Midbrain (tissue), 1 donor: ENCODE data around the gene KCNE4.

Experiments used
- DNase-seq: peaks from one replicate; lab custom pipeline; 2025; lab: John Stamatoyannopoulos, UW

Gene KCNE4

GRCh38 chr2:223088866-223089265 is 36.9 kb downstream of the KCNE4 start:
- DNase-seq = no peak

DNA sequence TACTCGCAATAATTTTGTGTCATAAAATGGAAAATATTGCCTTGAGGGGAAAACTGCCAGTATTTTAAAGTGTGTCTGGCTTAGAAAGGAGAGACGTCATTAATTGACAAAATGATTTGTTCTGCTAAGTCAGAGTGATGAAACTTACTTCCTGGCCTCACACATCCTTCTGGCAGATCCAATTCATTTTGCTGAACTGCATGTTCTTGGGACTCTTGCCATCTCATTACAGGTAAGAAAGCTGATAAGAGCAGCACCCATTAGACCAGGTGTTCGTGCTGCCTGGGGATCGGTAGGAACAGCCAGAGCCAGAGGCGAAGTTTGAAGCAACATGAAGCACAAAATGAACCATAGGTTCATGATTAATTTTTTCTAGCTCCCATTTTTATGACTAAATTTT is 38.0 kb downstream of the KCNE4 start:
- no peak for DNase-seq

GRCh38 chr2:223090540-223091235 is 38.7 kb downstream of the KCNE4 start:
- no peak for DNase-seq

GRCh38 chr2:223092667-223093066 is 40.7 kb downstream of the KCNE4 start:
- DNase-seq = no peak

DNA sequence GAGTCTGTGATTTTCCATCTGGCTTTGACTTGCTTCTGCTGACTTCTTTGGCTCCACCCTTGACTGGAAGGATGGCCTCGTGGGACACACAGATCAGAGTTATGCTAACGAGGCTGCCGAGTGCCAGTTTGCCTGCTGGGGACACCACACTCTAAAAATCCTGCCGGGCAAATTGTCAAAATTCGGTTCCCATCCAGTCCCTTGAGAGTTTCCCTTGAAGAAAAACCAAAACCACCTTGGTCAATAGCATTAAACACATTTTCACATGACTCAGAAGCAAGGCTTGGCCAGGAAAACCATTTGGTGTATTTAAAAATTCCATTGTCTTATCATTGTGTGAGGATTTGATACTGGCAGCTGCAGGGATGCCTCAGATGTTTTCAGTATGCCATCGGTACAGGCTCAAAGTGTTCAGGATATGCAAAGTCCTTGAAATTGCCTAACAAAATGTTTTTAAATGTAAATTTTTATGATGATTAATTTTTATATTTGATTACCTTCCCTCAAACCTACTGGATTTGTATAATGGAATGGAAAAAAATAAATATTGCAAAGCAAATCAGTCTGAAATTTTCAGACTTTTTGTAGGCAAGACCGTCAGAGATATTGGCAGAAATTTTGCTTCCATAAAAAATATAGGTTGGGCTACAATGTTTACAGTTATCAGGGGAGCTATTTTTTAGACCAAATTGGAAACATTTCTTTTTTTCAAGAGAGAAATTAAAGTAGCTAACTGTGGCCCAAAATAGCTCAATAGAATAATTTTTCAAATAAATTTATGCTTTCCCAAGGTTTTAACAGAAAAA is 41.6 kb downstream of the KCNE4 start:
- no peak for DNase-seq

DNA sequence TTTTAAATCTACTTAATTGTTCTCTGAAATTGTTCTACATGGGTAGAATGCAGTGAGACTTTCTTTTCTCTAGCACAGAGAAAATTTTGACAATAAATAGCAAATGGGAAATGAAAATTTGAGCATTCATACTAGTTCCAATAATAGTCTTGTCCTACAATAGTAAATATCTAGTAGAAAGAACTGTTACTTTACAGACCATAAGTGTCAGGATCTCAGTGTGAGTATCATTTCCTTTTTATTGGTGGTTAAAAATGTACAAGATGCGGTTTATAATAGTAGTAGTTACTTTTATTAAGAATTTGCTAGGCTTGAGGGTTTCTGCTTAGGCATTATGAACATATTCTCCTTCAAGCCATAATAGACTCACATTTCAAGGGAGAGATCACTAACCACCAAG is 43.2 kb downstream of the KCNE4 start:
- DNase-seq = no peak

DNA sequence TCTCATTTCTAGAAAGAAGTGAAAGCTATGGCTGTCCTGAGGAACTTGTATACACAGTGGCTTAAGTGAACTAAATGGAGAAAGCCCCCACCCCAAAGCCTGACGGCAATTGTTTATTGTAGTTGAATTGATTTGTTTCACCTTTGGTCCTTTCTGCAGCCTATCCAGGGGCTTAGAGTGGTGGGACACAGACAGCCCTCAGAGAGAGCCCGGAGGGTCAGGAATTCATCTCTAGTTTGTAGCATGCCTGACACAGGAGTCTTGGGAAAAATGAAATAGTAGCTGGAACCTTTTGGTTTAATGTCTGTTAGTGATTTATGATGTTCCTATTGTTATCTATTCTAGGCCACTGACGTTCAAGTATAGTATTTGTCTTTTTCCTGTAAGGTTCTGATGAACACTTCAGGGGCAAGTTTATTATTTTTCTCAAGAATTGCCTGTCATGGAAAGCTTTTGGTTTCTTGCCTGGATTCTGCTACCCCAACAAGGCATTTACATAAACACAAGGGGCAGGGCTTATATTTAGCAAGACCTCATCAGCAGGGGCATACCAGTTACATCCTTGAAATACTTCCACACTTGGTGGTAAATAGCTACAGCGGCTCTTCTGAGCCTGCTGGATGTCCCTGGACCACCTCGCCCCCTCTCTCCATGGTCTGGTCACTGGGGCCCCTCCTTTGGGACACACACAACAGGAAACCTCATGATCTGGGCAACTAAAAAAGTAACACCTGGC is 44.4 kb downstream of the KCNE4 start:
- no peak for DNase-seq

DNA sequence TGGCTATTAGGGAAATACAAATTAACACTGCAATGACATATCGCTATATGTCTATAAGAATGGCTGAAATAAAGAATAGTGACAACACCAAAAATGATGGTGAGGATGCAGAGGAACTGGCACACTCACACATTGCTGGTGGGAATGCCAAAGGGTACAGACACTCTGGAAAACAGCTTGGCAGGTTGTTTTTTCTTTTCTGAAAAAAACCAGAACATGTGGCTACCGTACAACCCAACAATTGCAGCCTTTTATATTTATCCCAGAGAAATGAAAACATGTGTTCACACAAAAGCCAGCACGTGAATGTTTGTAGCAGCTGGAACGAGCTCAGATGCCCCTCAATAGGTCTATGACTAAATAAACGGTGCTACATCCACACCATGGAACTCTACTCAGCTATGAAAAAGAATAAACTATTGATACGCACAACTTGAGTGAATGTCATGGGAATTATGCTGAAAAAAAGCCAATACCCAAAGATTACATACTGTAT is 45.9 kb downstream of the KCNE4 start:
- DNase-seq = no peak

DNA sequence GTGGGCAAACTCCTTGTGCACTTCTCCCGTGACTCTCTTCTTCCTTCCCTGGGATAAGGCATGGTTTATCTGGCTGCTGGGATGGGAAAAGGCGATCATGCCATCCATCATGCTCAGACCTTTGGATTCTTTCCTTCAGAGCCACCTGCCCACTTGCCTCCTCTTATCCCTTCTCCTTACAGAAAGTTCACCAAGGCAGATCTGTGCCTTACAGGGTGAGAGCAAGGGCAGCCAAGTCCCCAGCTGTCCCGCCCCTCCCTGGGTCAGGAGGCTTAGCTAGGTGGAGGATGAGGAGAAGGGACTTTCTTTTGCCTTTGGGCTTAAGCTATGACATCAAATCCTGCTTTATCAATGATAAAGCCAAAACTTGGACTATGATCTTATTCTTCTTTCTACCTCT is 47.6 kb downstream of the KCNE4 start:
- no peak for DNase-seq

- no peak for DNase-seq
Measured at GRCh38 chr2:223100061-223100511, 48.1 kb downstream of the KCNE4 start.

DNA sequence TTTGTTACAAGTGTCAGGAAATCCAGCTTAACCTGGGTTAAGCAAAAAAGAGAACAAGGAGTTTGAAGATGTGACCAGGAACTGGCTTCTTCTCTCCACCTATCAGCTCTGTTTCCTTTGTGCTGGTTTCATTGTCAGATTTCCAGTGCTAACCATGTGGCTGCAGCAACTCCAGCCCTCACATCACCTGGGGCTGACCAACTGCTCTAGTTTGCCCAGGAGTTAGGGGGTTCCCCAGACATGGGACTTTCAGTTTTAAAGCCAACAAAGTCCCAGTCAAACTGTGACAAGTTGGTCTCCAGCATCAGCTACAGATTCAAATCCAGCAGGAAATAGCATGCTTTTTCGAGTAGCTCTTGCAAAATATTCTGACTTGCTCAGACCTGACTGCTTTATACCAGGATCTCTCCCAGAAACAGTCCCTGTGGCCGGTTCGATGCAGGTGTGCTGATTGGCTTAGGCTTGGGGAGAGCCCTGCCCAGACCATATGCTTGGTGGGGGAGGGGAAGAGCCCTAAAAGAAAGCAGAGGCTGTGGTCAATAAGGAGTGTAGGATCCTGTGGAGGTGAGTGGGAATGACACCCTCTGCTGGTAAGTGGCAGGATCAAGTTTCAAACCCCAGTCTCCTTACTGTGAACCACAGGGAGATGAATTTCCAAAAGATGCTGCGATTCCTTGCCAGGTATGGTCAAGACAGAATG is 49.5 kb downstream of the KCNE4 start:
- peak; percentile 5 for DNase-seq

DNA sequence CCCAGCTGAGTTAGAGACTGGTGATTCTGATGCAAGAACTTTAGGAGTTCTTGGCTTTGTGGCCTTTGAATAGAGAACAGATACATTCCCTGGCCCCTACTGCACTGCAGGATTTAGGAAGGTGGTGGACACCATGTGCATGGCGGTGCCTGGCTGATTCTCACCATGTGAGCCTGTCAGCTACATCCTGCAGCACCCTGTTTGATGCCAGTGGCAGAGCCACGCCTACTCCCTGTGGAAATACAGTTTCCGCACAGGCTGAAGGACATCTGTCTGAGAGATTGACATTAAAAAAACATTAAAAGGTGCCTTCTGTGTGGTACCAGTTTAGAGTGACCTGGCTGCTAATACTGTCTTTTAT is 50.0 kb downstream of the KCNE4 start:
- DNase-seq = no peak

GRCh38 chr2:223102450-223102849 is 50.5 kb downstream of the KCNE4 start:
- DNase-seq = no peak

- no peak for DNase-seq
Measured at GRCh38 chr2:223104336-223105132, 52.5 kb downstream of the KCNE4 start.
